IMR-90 (cell line): Measurements from ENCODE around the gene ATRN. TPM values are rescaled to one million over a fixed set of nuclear protein-coding genes. Genes with fewer than 3 reads are reported as not detected.

ENCODE experiments used
- ATAC-seq: fragments of 200-7000 bp; cut with Tn5 transposase; 2 replicates; pipeline ENCODE4 v1.9.1; 2020; ENCODE audit warnings: low read depth, mild to moderate bottlenecking, moderate library complexity
- BruUV-seq: library from RNA; stranded (reverse); fragments of 400-500 nt; replicated peaks from 2 replicates; lab custom pipeline; 2021; lab: Mats Ljungman, UMichigan
- CTCF ChIA-PET: fragments of 300-600 bp; formaldehyde crosslinking; extraction: SDS; loops from one replicate; lab custom pipeline; 2021; ENCODE audit warnings: antibody characterized with exemption; lab: Yijun Ruan, JAX
- POLR2A ChIA-PET: fragments of 300-600 bp; sonication (Branson Sonifier 250); formaldehyde crosslinking; loops from one replicate; lab custom pipeline; 2022; ENCODE audit warnings: antibody characterized with exemption; ENCODE audit not compliant: unreplicated experiment; lab: Charles Lee
- DNase-seq: peaks from one replicate; pipeline ENCODE4 v3.0.0; 2013
- H2AFZ ChIP-seq: replicated peaks from 2 replicates; pipeline ENCODE3; 2013; ENCODE audit warnings: low read length, mild to moderate bottlenecking; ENCODE audit not compliant: poor library complexity
- H2AK5ac ChIP-seq: 2 replicates; pipeline ENCODE4 v1.6.1; 2013; ENCODE audit warnings: low read depth, low read length, inconsistent platforms
- H2AK9ac ChIP-seq: replicated peaks from 2 replicates; pipeline ENCODE3; 2013; ENCODE audit warnings: mild to moderate bottlenecking, low read depth, low read length, moderate library complexity; ENCODE audit not compliant: poor library complexity
- H2BK120ac ChIP-seq: 2 replicates; pipeline ENCODE4 v1.6.1; 2013; ENCODE audit warnings: low read depth, low read length, inconsistent platforms
- H2BK15ac ChIP-seq: 3 replicates; pipeline ENCODE4 v1.6.1; 2013; ENCODE audit warnings: low read depth, low read length, inconsistent platforms
- H2BK20ac ChIP-seq: 2 replicates; pipeline ENCODE4 v1.6.1; 2013; ENCODE audit warnings: low read depth, mild to moderate bottlenecking, inconsistent platforms, low read length, moderate library complexity
- H2BK5ac ChIP-seq: 2 replicates; pipeline ENCODE4 v1.6.1; 2013; ENCODE audit warnings: mild to moderate bottlenecking, low read depth, low read length, inconsistent platforms; ENCODE audit not compliant: poor library complexity, severe bottlenecking
- H3K14ac ChIP-seq: replicated peaks from 2 replicates; pipeline ENCODE4 v1.6.1; 2013; ENCODE audit warnings: low read depth, low read length, inconsistent platforms
- H3K18ac ChIP-seq: 2 replicates; pipeline ENCODE4 v1.6.1; 2013; ENCODE audit warnings: low read depth, low read length, control low read depth
- H3K23ac ChIP-seq: 2 replicates; pipeline ENCODE4 v1.6.1; 2013; ENCODE audit warnings: low read depth, low read length, inconsistent platforms
- H3K27ac ChIP-seq: 2 replicates; pipeline ENCODE4 v1.5.1; 2013; ENCODE audit warnings: mild to moderate bottlenecking, control low read depth, low read length; ENCODE audit not compliant: insufficient read depth
- H3K27me3 ChIP-seq: 2 replicates; pipeline ENCODE4 v1.6.1; 2013; ENCODE audit warnings: low read length; ENCODE audit not compliant: control insufficient read depth, insufficient read depth
- H3K36me3 ChIP-seq: 2 replicates; pipeline ENCODE4 v1.6.1; 2013; ENCODE audit warnings: low read length, mixed read lengths; ENCODE audit not compliant: control insufficient read depth, insufficient read depth
- H3K4ac ChIP-seq: 2 replicates; pipeline ENCODE4 v1.6.1; 2013; ENCODE audit warnings: low read depth, low read length, inconsistent platforms
- H3K4me1 ChIP-seq: 2 replicates; pipeline ENCODE4 v1.6.1; 2013; ENCODE audit warnings: low read length, mixed read lengths; ENCODE audit not compliant: control insufficient read depth, insufficient read depth
- H3K4me2 ChIP-seq: 2 replicates; pipeline ENCODE4 v1.6.1; 2013; ENCODE audit warnings: low read depth, mild to moderate bottlenecking, control low read depth, low read length, moderate library complexity
- H3K4me3 ChIP-seq: 2 replicates; pipeline ENCODE4 v1.5.1; 2013; ENCODE audit warnings: low read depth, mild to moderate bottlenecking, control low read depth, low read length, moderate library complexity; ENCODE audit not compliant: insufficient read depth
- H3K56ac ChIP-seq: 2 replicates; pipeline ENCODE4 v1.6.1; 2013; ENCODE audit warnings: low read length, inconsistent platforms; ENCODE audit not compliant: insufficient read depth; ENCODE audit errors: extremely low read depth
- H3K79me1 ChIP-seq, 2 experiments: 2 replicates each; pipeline ENCODE4 v1.6.1; 2013; ENCODE audit warnings: low read length in 2 of 2, inconsistent platforms in 1 of 2, low read depth in 1 of 2
- H3K9ac ChIP-seq: 2 replicates; pipeline ENCODE4 v1.6.1; 2013; ENCODE audit warnings: low read depth, low read length, control low read depth
- H3K9me1 ChIP-seq: 2 replicates; pipeline ENCODE4 v1.6.1; 2013; ENCODE audit warnings: low read length, inconsistent platforms; ENCODE audit not compliant: insufficient read depth
- H3K9me3 ChIP-seq: 2 replicates; pipeline ENCODE4 v1.6.1; 2013; ENCODE audit warnings: low read length; ENCODE audit not compliant: control insufficient read depth, insufficient read depth
- H4K20me1 ChIP-seq: 2 replicates; pipeline ENCODE4 v1.6.1; 2013; ENCODE audit warnings: low read length, inconsistent platforms; ENCODE audit not compliant: insufficient read depth
- H4K5ac ChIP-seq: 2 replicates; pipeline ENCODE4 v1.6.1; 2013; ENCODE audit warnings: mild to moderate bottlenecking, low read depth, low read length, control low read depth
- H4K8ac ChIP-seq, 2 experiments: 2 replicates each; pipeline ENCODE4 v1.6.1; 2013; ENCODE audit warnings: low read depth in 2 of 2, low read length in 2 of 2, control low read depth in 1 of 2, inconsistent platforms in 1 of 2
- H4K91ac ChIP-seq: 2 replicates; pipeline ENCODE4 v1.6.1; 2013; ENCODE audit warnings: low read depth, low read length, inconsistent platforms; ENCODE audit not compliant: insufficient read depth
- CHD1 ChIP-seq: IDR thresholded peaks from 2 replicates; pipeline ENCODE4 v1.6.1; 2012; ENCODE audit warnings: low read depth, low read length, improper control_type of control experiment
- FOS ChIP-seq: fragments of 150-350 bp; IDR thresholded peaks from 2 replicates; pipeline ENCODE4 v1.6.1; 2016; ENCODE audit warnings: low read depth, low read length
- MAFK ChIP-seq: IDR thresholded peaks from 2 replicates; pipeline ENCODE4 v1.6.1; 2012; ENCODE audit warnings: low read depth, low read length, improper control_type of control experiment
- MAZ ChIP-seq: IDR thresholded peaks from 2 replicates; pipeline ENCODE4 v1.6.1; 2012; ENCODE audit warnings: low read depth, mild to moderate bottlenecking, low read length, improper control_type of control experiment, moderate library complexity, borderline replicate concordance
- NFE2L2 ChIP-seq: fragments of 150-350 bp; IDR thresholded peaks from 2 replicates; pipeline ENCODE4 v1.6.1; 2016; ENCODE audit warnings: low read depth, mild to moderate bottlenecking, low read length
- POLR2A ChIP-seq: IDR thresholded peaks from 2 replicates; pipeline ENCODE4 v1.6.1; 2012; ENCODE audit warnings: mild to moderate bottlenecking, low read depth, low read length
- RAD21 ChIP-seq: IDR thresholded peaks from 2 replicates; pipeline ENCODE4 v1.6.1; 2012; ENCODE audit warnings: low read length, improper control_type of control experiment
- SMC3 ChIP-seq: fragments of 150-350 bp; IDR thresholded peaks from 2 replicates; pipeline ENCODE4 v1.6.1; 2016; ENCODE audit warnings: low read depth, mild to moderate bottlenecking, antibody characterized with exemption, low read length, moderate library complexity
- USF2 ChIP-seq: fragments of 150-350 bp; IDR thresholded peaks from 2 replicates; pipeline ENCODE4 v1.6.1; 2017; ENCODE audit warnings: mild to moderate bottlenecking, antibody characterized with exemption, low read length, low read depth
- WGBS, 2 experiments: methylation state at CpG; one replicate each; pipeline versions ENCODE4 v1.1.5 to v1.1.7; 2013; ENCODE audit warnings: missing lambda C conversion rate in 2 of 2; ENCODE audit not compliant: insufficient read length in 1 of 2; ENCODE audit errors: extremely low coverage in 2 of 2; 5-methylcytosine and 5-hydroxymethylcytosine counted together
- dilution Hi-C: fragments of 300-500 bp; cut with HindIII; formaldehyde crosslinking; loops from one replicate; pipeline ENCODE4 v1.14.3; 2018; ENCODE audit warnings: low sequenced_read_pairs; ENCODE audit not compliant: unreplicated experiment
- in situ Hi-C: fragments of 300-500 bp; cut with MboI; formaldehyde crosslinking; loops from 3 replicates; pipeline ENCODE4 v1.14.3; 2019; ENCODE audit warnings: low sequenced_read_pairs, inconsistent platforms, mixed read lengths
- intact Hi-C: fragments of 100-400 bp; cut with micrococcal nuclease; formaldehyde crosslinking; loops from 2 replicates; pipeline ENCODE4 v1.10.0; 2022
- polyA plus RNA-seq, 3 experiments: library from polyadenylated mRNA; depleted of rRNA; stranded (reverse); fragments of >200 nt; gene quantifications; 2 replicates each; pipeline ENCODE4 v1.2.3, GENCODE V29; 2012; ENCODE audit warnings: low replicate concordance in 1 of 3
- total RNA-seq: library from RNA; depleted of rRNA; stranded (reverse); fragments of >200 nt; gene quantifications from 2 replicates; pipeline ENCODE4 v1.2.3, GENCODE V29; 2012

ATRN gene
- total and polyA plus RNA-seq, 2 of the 4 experiments (the other 2 are of a cell fraction) = 32.3 to 46.2 TPM

GRCh38 chr20:3613821-3614440, 143.1 kb downstream of the ATRN start:
- ChIA-PET CTCF (no interaction called here), POLR2A (no interaction called here)
- ATAC-seq = peak; percentile 45
- Histone ChIP-seq H3K79me1 (no peaks in the 10 kb centered on the region), H3K9me1 (peaks cover 13% of the 10 kb centered on the region), H4K5ac (no peak overlapping the region), H3K23ac (no peak overlapping the region), H2BK15ac (peak overlapping the region; percentile 11; the same call in 1 of the 3 replicates), H3K4me1 (peaks cover 18% of the 10 kb centered on the region), H2AK9ac (peak overlapping the region; percentile 12), H4K91ac (no peak overlapping the region), H3K4me3 (no peak overlapping the region), H3K14ac (no peak overlapping the region), H3K27me3 (no peaks in the 10 kb centered on the region), H3K4ac (peak overlapping the region; percentile 11; the same call in 1 of the 2 replicates), H3K27ac (peak overlapping the region; percentile 41; the same call in 1 of the 2 replicates), H3K36me3 (peaks cover 2% of the 10 kb centered on the region; the same call in 1 of the 2 replicates), H2BK5ac (peak overlapping the region; percentile 7), H3K18ac (no peak overlapping the region), H3K56ac (no peak overlapping the region), H2BK20ac (no peak overlapping the region), H2AK5ac (0 out of 2 replicates have a peak overlapping the region, but pooled peaks have one; percentile 28), H4K8ac (peak overlapping the region in 1 of 2 experiments; percentile 8; a peak in 1 of 4 replicates), H3K9me3 (no peaks in the 10 kb centered on the region), H2AFZ (peak overlapping the region; percentile 2), H3K4me2 (peak overlapping the region; percentile 11; the same call in 1 of the 2 replicates), H4K20me1 (no peaks in the 10 kb centered on the region), H3K9ac (no peak overlapping the region), H2BK120ac (no peak overlapping the region)
- WGBS, 2 experiments = 82% methylated on average over 4 of the region's 9 CpGs; no CpG with 5 or more reads in 1 of the 2 experiments
- dilution Hi-C loops (no loop called here), in situ Hi-C loops (no loop called here), intact Hi-C loops (no loop called here)
- no TSS peak for BruUV-seq
- TF ChIP-seq MAFK (no peak), FOS (no peak), SMC3 (no peak), RAD21 (no peak), MAZ (no peak), USF2 (no peak), POLR2A (no peak), NFE2L2 (no peak), CHD1 (no peak)
- DNase-seq = peak; percentile 6
